ENCODE data around the gene KRT2.
"Not testable (repeated sequence)": the region's sequence is repeated elsewhere in the genome, so short reads cannot be mapped to it uniquely, and the experiment has no call there.

KRT2 gene

GRCh38 chr12:52684431-52684830 lies 32.4 kb upstream of the KRT2 start:
- DNase-seq, result no peak

DNA sequence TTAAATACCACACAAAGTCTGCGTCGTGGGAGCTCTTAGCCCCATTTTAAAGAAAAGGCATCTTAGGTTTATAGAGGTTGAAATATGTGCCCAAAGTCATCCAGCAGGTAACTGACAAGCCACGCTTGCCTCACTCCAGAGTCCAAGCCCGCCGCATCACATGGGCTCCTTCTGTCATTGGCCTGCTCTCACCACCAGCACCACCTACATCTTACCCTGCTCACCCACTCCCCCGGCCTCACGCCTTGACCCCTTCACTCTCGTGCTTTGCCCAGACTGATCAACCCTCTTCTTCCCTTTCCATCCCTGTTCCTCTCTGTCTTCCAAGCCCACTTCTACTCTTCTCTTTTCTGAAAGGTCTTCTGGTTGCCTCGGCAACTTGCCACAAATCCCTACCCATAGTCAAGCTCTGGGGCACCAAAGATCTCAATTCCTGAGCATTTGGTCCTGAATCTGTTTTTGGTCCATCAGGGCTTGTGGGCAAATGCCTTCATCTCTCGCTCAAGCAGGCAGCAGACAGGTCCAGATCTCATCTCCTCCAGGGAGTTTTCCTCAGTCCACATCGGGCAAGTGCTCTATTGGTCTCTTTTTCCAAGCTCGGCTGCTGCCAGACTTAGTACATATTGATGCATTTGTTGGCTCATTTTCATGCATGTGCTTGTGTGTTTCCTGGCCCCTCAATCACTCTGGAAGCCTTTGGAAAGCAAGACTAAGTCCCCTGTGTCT lies 31.7 kb upstream of the KRT2 start:
- no peak for DNase-seq

DNA sequence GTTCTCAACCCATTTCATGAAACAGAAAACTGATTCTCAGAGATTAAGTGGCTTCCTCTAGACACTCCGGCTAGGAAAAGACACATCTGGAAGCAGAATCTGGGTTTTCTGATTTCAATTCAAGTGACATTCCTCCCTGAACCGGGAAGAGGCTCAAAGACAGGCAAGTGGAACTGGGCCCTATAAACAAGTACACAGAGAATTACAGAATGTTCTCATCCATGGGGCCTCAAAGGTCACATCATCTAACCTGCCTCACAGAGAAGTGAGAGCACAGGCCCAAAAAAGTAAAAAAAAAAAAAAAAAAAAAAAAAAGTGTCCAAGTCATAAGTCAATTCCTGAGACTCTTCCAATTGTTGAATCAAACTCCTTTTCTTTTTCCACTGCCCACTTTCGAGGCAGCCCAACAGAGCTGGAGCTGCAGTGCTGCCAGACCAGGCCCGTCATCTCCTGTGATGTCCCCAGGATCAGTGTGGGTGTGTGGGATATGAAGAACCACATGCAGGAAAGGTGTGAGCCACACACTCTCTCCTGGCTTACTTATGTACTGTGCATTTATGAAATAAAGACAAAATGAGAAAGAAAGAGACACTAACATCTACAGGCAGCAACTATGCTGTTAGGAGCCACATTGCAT lies 31.0 kb upstream of the KRT2 start:
- no peak for DNase-seq

DNA sequence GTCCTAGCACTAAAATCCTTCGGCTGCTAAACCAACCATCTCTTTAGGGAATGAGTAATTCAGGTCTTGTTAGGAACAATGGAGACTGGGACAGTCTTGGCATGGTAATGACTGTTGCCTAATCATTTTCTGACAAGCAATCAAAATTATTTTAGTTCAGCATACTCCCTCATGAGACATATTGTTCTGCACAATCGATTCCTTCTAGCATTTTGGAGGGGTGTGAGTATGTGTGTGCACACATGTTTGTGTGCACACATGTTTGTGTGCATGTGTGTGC lies 30.3 kb upstream of the KRT2 start:
- no peak for DNase-seq

DNA sequence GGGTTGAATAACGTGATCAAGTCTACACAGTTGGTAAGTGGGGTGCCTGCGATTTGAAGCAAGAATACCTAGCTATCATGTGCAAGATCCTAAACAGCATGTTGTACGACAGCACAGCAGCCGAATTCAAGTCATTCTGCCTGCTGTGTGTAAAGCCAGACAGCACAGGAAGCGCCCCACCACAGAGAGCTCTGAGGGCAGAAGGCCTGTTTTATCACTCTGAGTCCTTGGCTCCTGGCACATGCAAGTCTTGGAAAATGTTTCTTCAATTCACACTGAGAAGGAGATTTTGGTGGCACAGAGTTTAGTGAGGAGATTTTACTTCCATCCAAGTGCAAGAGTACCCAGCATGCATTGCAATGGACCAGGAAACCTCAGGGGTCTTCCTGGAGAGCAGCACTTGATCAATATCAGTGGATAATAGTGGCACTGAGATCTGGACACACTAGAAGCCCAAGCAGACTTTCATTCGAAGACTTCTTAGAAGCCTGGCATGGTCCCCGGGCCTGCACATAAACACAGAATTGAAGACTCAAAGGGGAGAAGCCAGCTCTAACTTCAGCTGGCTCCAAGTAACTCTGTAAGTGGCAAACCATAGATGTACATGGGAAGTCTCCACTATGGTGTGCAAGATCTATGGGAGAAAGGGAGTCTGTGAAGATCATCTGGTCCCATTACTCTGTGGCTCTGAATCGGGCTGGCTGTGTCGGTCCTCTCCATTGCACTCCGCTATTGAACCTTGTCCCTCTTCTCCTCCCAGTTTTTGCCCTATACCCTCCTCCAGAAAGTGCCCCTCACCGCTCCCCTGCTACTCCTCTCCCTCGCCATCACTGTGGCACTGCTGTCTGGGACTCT lies 29.7 kb upstream of the KRT2 start:
- no peak for DNase-seq

DNA sequence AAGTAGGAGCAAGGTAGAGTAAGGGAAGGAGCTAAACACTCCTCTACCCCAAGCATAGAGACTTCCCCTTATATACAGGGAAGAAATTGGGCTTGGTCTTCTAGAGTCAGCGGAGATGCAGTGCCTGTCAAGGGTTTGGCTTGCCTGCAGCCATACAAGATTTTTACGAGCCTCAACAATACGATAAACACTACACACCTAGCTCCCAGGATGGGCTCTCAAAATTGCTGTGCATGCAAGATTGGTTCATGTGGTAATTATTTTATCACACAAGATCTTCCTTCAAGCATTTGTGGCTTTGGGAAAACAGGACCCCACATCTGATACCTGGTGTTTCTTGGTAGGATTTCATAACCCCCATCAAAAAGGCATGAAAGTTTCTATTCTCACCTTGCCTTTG lies 28.4 kb upstream of the KRT2 start, which contains the start of gene KRT1:
TSS of gene KRT1 (minus strand) at position 45 of the 400 bp plus-strand sequence. CDS start 59 bp downstream, outside the sequence.
- DNase-seq, result no peak

GRCh38 chr12:52679875-52680274 lies 27.9 kb upstream of the KRT2 start:
- DNase-seq, result no peak

GRCh38 chr12:52677671-52678070 lies 25.7 kb upstream of the KRT2 start:
- no peak for DNase-seq

GRCh38 chr12:52677126-52677525 lies 25.1 kb upstream of the KRT2 start:
- DNase-seq, result no peak

GRCh38 chr12:52676163-52676562 lies 24.2 kb upstream of the KRT2 start:
- no peak for DNase-seq

DNA sequence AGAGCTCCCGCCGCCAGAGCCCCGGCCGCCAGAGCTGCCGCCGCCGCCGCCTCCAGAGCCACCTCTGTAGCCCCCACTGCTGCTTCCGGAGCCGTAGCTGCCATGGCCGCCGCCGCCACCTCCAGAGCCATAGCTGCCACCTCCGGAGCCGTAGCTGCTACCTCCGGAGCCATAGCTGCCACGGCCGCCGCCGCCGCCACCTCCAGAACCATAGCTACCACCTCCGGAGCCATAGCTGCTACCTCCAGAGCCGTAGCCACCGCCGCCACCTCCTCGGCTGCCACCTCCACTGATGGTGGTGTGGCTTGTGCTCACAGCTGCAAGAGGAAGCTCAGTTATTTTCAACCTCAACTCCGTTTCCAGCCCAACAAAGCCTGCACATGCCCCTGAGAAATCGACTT lies 23.3 kb upstream of the KRT2 start:
- DNase-seq, result no peak

DNA sequence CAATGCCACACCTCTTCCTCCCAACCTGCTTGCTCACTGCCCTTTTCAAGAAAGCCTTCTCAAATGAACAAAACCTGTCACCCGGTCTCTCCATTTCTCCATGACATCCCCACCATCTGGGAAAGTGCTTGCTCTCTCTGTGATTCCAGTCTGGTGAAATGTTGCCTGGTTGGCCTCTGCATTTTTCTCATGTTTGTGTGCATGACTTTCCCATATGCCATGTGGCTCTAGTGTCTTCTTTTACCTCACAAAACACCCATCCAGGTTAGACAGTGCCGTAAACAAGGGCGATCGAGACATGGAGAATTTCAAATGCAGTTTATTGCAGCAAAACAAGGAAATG lies 22.4 kb upstream of the KRT2 start:
- no peak for DNase-seq

DNA sequence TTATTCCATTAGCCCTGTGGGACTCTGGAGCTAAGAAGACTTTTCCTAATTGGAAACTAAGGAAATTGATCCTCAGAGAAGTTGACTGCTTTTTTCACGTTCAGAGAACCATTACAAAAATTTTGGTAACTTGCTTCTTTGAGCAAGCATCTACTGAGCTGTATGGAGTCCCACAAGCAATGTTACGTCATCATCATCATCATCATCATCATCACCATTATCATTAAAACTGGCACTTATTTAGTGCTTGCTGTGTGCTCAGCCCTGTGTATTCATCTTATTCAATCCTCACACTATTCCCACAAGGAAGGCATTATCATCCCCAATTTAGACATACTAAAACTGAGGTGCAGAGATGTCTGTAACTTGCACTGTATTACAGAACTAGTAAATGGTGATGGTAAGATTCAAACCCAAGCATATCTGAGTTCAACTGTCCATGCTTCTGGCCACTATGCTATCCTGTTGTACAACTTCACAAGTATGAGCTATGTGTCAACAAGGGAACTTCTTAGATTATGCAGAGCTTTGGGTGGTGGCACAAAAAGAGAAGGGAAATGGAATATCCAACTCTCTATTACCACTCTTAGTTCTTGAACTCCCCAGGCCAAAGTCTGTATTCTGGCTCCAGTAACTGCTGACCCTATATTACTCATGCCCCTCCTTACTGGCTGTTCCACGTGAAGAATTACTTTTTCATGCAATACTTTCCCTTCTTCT lies 21.9 kb upstream of the KRT2 start:
- no peak for DNase-seq

DNA sequence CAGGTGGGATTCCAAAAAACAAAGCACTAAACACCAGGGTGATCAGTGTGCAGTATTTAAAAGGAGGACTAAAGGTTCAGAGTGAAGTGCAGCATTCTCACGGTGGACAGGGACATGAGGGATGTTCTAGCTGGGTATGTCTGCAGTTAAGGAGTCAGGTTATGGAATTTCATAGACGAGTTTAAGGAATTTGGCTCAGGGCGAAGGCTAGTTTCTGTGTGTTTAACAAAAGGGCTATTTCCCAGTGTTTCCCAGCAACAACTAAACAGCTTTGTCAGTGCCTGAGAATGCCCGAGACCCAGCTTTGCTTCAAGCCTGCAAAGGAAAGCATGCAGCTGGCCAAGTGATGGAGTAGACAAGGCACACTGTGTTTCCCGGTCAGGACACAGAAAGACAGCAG lies 21.2 kb upstream of the KRT2 start:
- no peak for DNase-seq

DNA sequence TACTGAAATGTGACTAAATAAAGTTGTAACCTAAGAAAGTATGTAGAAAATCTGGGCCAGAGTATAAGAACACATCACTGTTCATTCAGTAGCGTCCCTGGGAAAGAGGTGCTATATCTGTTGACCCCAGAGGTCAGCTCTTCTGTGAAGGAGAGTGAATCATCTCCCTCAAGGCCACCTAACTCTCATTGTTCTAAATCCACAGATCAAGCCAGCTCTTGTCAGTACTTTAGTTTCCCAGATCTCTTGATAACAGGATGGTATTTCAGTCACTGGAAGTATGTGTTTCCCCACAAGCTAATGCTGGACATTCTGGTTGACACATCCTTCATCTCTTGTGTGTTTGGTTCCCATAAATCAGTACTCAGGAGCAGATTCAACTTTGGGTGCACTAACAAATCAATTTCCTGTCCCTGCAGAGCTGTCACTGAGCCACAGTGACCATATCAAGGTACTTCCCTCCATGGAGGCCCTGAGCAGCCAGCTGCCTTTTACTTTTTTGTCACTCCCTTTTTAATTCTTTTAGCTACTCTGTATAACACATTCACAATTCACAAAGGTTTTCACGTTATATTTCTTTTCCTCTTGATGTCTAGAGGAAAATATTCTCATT lies 20.4 kb upstream of the KRT2 start:
- no peak for DNase-seq

- no peak for DNase-seq
Observed at GRCh38 chr12:52670961-52671360, 18.9 kb upstream of the KRT2 start.

GRCh38 chr12:52670506-52670905 lies 18.5 kb upstream of the KRT2 start:
- DNase-seq, result no peak

- not testable (repeated sequence) for DNase-seq
Observed at GRCh38 chr12:52669941-52670340, 17.9 kb upstream of the KRT2 start.

- no peak for DNase-seq
Observed at GRCh38 chr12:52669426-52669825, 17.4 kb upstream of the KRT2 start.

DNA sequence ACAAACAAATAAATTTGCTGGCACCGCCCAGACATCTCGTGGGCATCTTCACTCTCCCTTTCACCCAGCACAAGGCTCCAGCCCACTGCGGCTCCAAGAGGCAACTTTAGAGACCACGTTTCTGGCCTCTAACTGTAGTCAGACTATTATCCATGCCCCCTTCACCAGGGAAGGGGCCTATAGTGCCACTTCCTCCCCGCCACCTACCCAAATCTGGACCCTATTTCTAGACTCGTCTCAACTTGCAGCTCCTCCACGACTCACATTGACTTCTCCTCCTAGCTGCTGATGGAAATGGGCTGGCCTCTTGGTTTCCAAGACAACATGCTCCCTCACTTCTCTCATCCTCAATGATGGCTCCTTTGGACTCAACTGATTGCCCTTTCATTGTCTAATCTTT lies 15.9 kb upstream of the KRT2 start:
- no peak for DNase-seq

DNA sequence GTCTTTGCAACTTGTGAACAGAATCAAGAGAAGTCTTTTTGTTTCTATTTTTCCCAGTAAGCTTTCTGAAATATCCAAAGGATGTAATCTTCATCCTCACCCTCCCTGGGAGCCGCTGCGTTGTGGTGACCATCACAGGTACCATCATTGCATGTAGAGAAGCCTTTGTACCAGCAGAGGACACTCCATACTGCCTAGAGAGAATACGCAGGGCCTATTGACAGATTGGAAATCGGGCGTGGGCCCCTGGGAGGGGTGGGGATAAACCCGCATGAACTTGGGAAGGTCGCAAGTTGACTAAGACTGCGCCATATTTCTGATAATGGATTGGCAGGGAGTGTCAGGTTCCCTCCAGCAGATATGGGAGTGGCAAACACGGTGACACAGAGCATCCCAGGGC lies 15.5 kb upstream of the KRT2 start:
- no peak for DNase-seq

- DNase-seq, result no peak
Observed at GRCh38 chr12:52666471-52666870, 14.5 kb upstream of the KRT2 start.

DNA sequence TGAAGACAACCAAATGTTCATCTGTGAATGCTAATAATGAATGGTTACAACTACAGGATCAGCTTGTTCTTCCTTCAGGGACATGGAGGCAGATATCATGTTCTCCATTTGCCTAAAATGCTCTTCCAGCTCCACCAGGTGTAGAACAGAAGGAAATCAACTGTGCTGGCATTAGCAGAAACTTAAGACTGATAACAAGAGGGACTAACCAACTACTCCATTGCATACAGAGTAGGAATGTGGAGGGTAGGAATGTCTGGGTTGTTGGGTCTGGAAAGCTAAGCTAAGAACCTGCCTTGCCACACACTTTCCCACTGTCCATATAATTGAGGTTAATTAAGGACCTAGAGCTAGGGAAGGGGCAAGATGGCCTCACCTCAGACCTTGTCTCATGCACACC lies 11.4 kb upstream of the KRT2 start:
- no peak for DNase-seq

All from femur (tissue), 1 donor.